ENCODE data around the gene SLC35A1.

The SLC35A1 gene

GRCh38 chr6:87431263-87431662 lies 41.5 kb upstream of the SLC35A1 start:
- Histone ChIP-seq H3K4me3 (ENCODE audit: low read length) (no peak overlapping the region), H3K4me1 (ENCODE audit: control insufficient read depth, low read length) (no peaks in the 10 kb centered on the region), H3K36me3 (ENCODE audit: control insufficient read depth, low read length) (no peaks in the 10 kb centered on the region), H3K79me2 (ENCODE audit: control insufficient read depth, low read length) (no peaks in the 10 kb centered on the region), H3K9me2 (replicated peaks; ENCODE audit: control insufficient read depth, low read length) (no peaks in the 10 kb centered on the region), H3F3A (ENCODE audit: control insufficient read depth, insufficient read depth) (no peaks in the 10 kb centered on the region), H3K4me2 (ENCODE audit: low read length) (no peak overlapping the region), H4K20me1 (ENCODE audit: control insufficient read depth, insufficient read depth, low read depth, low read length) (no peaks in the 10 kb centered on the region), H3K27ac (ENCODE audit: low read depth, low read length) (no peak overlapping the region), H3K27me3 (ENCODE audit: control insufficient read depth, low read length) (peaks cover 4% of the 10 kb centered on the region; the same call in 1 of the 2 replicates), H3K9me3 (ENCODE audit: control insufficient read depth, insufficient read depth, low read length) (no peaks in the 10 kb centered on the region)
- TF ChIP-seq CTCF (IDR thresholded peaks at IDR 0.05; ENCODE audit: low read depth, low read length, poor library complexity, severe bottlenecking) = no peak
- no peak for TF ChIP-seq EZH2phosphoT487 (IDR thresholded peaks at IDR 0.05; ENCODE audit: borderline replicate concordance, low read length)

GRCh38 chr6:87436435-87436834 lies 36.3 kb upstream of the SLC35A1 start:
- H3K27ac ChIP-seq (ENCODE audit: low read depth, low read length) = no peak overlapping the region
- no peaks in the 10 kb centered on the region for H3K27me3 ChIP-seq (ENCODE audit: control insufficient read depth, low read length)
- no peak overlapping the region for H3K4me3 ChIP-seq (ENCODE audit: low read length)
- H3K4me2 ChIP-seq (ENCODE audit: low read length) = no peak overlapping the region
- no peaks in the 10 kb centered on the region for H3K4me1 ChIP-seq (ENCODE audit: control insufficient read depth, low read length)
- no peaks in the 10 kb centered on the region for H3K9me2 ChIP-seq (replicated peaks; ENCODE audit: control insufficient read depth, low read length)
- TF ChIP-seq EZH2phosphoT487 (IDR thresholded peaks at IDR 0.05; ENCODE audit: borderline replicate concordance, low read length) = no peak
- no peak for TF ChIP-seq CTCF (IDR thresholded peaks at IDR 0.05; ENCODE audit: low read depth, low read length, poor library complexity, severe bottlenecking)
- H3K9me3 ChIP-seq (ENCODE audit: control insufficient read depth, insufficient read depth, low read length) = no peaks in the 10 kb centered on the region
- H4K20me1 ChIP-seq (ENCODE audit: control insufficient read depth, insufficient read depth, low read depth, low read length) = no peaks in the 10 kb centered on the region
- no peaks in the 10 kb centered on the region for H3F3A ChIP-seq (ENCODE audit: control insufficient read depth, insufficient read depth)
- no peaks in the 10 kb centered on the region for H3K36me3 ChIP-seq (ENCODE audit: control insufficient read depth, low read length)
- no peaks in the 10 kb centered on the region for H3K79me2 ChIP-seq (ENCODE audit: control insufficient read depth, low read length)

- no peak overlapping the region for H3K27ac ChIP-seq (ENCODE audit: low read depth, low read length)
- no peaks in the 10 kb centered on the region for H3K27me3 ChIP-seq (ENCODE audit: control insufficient read depth, low read length)
- no peaks in the 10 kb centered on the region for H4K20me1 ChIP-seq (ENCODE audit: control insufficient read depth, insufficient read depth, low read depth, low read length)
- H3K4me2 ChIP-seq (ENCODE audit: low read length) = no peak overlapping the region
- no peaks in the 10 kb centered on the region for H3F3A ChIP-seq (ENCODE audit: control insufficient read depth, insufficient read depth)
- H3K9me2 ChIP-seq (replicated peaks; ENCODE audit: control insufficient read depth, low read length) = no peaks in the 10 kb centered on the region
- no peaks in the 10 kb centered on the region for H3K4me1 ChIP-seq (ENCODE audit: control insufficient read depth, low read length)
- no peak for TF ChIP-seq CTCF (IDR thresholded peaks at IDR 0.05; ENCODE audit: low read depth, low read length, poor library complexity, severe bottlenecking)
- no peak for TF ChIP-seq EZH2phosphoT487 (IDR thresholded peaks at IDR 0.05; ENCODE audit: borderline replicate concordance, low read length)
- H3K36me3 ChIP-seq (ENCODE audit: control insufficient read depth, low read length) = no peaks in the 10 kb centered on the region
- no peaks in the 10 kb centered on the region for H3K79me2 ChIP-seq (ENCODE audit: control insufficient read depth, low read length)
- H3K4me3 ChIP-seq (ENCODE audit: low read length) = no peak overlapping the region
- H3K9me3 ChIP-seq (ENCODE audit: control insufficient read depth, insufficient read depth, low read length) = no peaks in the 10 kb centered on the region
Measured at GRCh38 chr6:87441711-87442110, 31.1 kb upstream of the SLC35A1 start.

- TF ChIP-seq CTCF (IDR thresholded peaks at IDR 0.05; ENCODE audit: low read depth, low read length, poor library complexity, severe bottlenecking) = no peak
- TF ChIP-seq EZH2phosphoT487 (IDR thresholded peaks at IDR 0.05; ENCODE audit: borderline replicate concordance, low read length) = no peak
- H3K36me3 ChIP-seq (ENCODE audit: control insufficient read depth, low read length) = no peaks in the 10 kb centered on the region
- H3K4me2 ChIP-seq (ENCODE audit: low read length) = no peak overlapping the region
- H3K9me2 ChIP-seq (replicated peaks; ENCODE audit: control insufficient read depth, low read length) = no peaks in the 10 kb centered on the region
- no peaks in the 10 kb centered on the region for H3K27me3 ChIP-seq (ENCODE audit: control insufficient read depth, low read length)
- no peak overlapping the region for H3K27ac ChIP-seq (ENCODE audit: low read depth, low read length)
- no peaks in the 10 kb centered on the region for H3F3A ChIP-seq (ENCODE audit: control insufficient read depth, insufficient read depth)
- H3K79me2 ChIP-seq (ENCODE audit: control insufficient read depth, low read length) = no peaks in the 10 kb centered on the region
- H3K4me1 ChIP-seq (ENCODE audit: control insufficient read depth, low read length) = no peaks in the 10 kb centered on the region
- H3K9me3 ChIP-seq (ENCODE audit: control insufficient read depth, insufficient read depth, low read length) = no peaks in the 10 kb centered on the region
- H3K4me3 ChIP-seq (ENCODE audit: low read length) = no peak overlapping the region
- H4K20me1 ChIP-seq (ENCODE audit: control insufficient read depth, insufficient read depth, low read depth, low read length) = no peaks in the 10 kb centered on the region
Measured at GRCh38 chr6:87444362-87444761, 28.4 kb upstream of the SLC35A1 start.
